ENCODE results near the gene GABRP.

The GABRP gene, protein sequence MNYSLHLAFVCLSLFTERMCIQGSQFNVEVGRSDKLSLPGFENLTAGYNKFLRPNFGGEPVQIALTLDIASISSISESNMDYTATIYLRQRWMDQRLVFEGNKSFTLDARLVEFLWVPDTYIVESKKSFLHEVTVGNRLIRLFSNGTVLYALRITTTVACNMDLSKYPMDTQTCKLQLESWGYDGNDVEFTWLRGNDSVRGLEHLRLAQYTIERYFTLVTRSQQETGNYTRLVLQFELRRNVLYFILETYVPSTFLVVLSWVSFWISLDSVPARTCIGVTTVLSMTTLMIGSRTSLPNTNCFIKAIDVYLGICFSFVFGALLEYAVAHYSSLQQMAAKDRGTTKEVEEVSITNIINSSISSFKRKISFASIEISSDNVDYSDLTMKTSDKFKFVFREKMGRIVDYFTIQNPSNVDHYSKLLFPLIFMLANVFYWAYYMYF

DNA sequence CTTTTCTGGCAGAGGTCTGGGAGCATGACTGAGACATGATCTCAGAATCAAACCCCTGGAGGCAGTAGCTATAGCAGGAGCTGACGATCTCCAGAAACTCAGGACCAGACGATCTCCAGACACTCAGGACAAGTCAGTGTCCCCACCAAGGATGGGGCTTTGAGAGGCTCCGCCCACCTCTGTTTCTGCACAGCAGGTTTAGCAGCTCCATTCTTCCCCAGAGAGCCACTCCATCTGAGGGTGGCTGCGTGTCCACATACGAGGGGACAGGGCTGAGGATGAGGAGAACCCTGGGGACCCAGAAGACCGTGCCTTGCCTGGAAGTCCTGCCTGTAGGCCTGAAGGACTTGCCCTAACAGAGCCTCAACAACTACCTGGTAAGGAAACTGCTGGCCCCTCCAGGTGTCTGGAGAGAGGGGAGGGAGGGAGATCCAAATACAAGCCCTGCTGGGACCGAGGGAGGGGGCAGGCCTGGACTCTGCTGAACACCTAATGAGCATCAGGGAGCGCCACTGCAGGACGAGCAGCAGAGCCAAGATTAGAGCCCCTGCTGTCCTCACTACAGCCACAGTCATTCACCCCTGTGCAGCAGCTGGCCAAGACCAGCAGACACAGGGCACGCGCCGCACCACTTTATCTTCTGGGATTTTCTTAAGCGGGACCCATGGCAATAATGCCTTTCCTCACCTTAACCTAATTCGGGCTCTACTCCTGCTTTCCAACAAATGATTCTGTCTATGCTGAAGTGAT lies at the start of gene GABRP:
Gene GABRP (plus strand): TSS at position 228 of the 750 bp plus-strand sequence. CDS start 4,891 bp downstream, outside the sequence.
- DNase-seq (ENCODE audit: low read depth, low spot score) = no peak
- TF ChIP-seq CTCF (IDR thresholded peaks at IDR 0.05; ENCODE audit: insufficient read depth, low read length, missing control alignments) = no peak
- ChIA-PET CTCF (interaction anchor here (14.5 kb wide), 1 partner anchor 38 kb away, joined by 227 read pairs; no protein-coding TSS in a partner anchor), POLR2A (no interaction called here)
- H3K4me3 ChIP-seq (ENCODE audit: low read depth, low read length) = no peak within 1 kb of the TSS

- no peak for TF ChIP-seq CTCF (IDR thresholded peaks at IDR 0.05; ENCODE audit: insufficient read depth, low read length, missing control alignments)
- ChIA-PET POLR2A (no interaction called here), CTCF (no interaction called here)
- H3K4me3 ChIP-seq (ENCODE audit: low read depth, low read length) = no peak overlapping the region
- DNase-seq (ENCODE audit: low read depth, low spot score) = no peak
Measured at GRCh38 chr5:170736966-170737365, 46.6 kb upstream of the GABRP start.

- no peak for TF ChIP-seq CTCF (IDR thresholded peaks at IDR 0.05; ENCODE audit: insufficient read depth, low read length, missing control alignments)
- no peak for DNase-seq (ENCODE audit: low read depth, low spot score)
- ChIA-PET POLR2A (no interaction called here), CTCF (no interaction called here)
- H3K4me3 ChIP-seq (ENCODE audit: low read depth, low read length) = no peak overlapping the region
Measured at GRCh38 chr5:170737591-170737990, 45.9 kb upstream of the GABRP start.

GRCh38 chr5:170738840-170739239 lies 44.7 kb upstream of the GABRP start:
- no peak for DNase-seq (ENCODE audit: low read depth, low spot score)
- ChIA-PET CTCF (no interaction called here), POLR2A (no interaction called here)
- H3K4me3 ChIP-seq (ENCODE audit: low read depth, low read length) = no peak overlapping the region
- TF ChIP-seq CTCF (IDR thresholded peaks at IDR 0.05; ENCODE audit: insufficient read depth, low read length, missing control alignments) = no peak

- POLR2A ChIA-PET = no interaction called here
- CTCF ChIA-PET = interaction anchor here (13.5 kb wide), 1 partner anchor 51 kb away, joined by 227 read pairs; the partner anchor contains the start of gene GABRP
- DNase-seq (ENCODE audit: low read depth, low spot score) = no peak
- TF ChIP-seq CTCF (IDR thresholded peaks at IDR 0.05; ENCODE audit: insufficient read depth, low read length, missing control alignments) = no peak
- H3K4me3 ChIP-seq (ENCODE audit: low read depth, low read length) = no peak overlapping the region
Measured at GRCh38 chr5:170739446-170739845, 44.1 kb upstream of the GABRP start.

Measured in AG04449 (cell line).